ENCODE results near the gene GOLPH3L. TPM values are rescaled to one million over a fixed set of nuclear protein-coding genes. Genes with fewer than 3 reads are reported as not detected.
"Not testable (repeated sequence)": the region's sequence is repeated elsewhere in the genome, so short reads cannot be mapped to it uniquely, and the experiment has no call there.

GOLPH3L gene
- 10 to 100 TPM; 24.0 to 27.1 TPM for total RNA-seq

DNA sequence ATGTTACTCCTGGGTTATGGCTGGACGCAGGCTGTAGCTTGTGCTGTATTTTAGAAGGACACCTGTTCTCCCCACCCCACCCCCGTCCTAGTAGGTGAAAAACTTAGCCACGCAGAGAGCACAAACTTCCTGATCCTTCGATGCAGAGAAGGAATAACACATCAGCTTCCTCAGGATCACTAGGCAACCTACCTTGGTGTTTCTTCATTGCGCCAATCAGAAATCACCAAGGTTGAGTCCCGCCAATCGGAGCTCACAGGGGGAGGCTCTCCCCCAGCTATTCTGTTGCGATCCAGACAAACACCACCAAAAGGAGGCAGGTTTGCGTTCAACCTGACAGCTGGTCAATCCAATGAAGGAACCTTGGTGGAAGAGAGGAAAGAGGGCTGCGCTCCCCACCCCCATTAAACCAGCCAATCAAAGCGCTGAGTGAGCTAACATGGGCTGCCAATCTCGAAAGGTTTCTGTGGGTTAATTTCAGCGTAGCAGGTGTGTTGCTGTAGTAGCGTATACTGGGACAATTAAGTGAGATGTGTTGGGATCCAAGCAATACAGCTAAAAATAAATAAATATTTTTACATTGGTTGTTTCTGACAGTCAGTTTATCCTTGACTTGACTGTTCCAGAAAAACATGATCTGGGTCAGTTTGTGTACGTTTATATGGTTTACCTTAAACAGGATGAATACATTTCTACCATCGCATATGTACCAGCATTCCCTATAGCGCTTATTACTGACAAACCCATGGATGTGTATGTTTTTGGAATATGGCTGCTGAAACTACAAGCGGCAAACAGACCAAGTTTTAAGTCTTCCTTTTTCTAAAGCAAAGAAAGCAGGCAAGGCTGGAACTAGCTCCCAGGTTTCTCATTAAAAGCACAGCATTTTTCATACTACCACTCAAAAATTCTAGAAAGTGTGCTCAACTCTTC is at the start of gene GOLPH3L:
TSS of gene GOLPH3L (minus strand) at position 160 of the 933 bp plus-strand sequence. CDS start 2,316 bp downstream, outside the sequence.
- Mint-ChIP-seq H3K36me3 (ENCODE audit: low read depth) (peaks cover 14% of the 10 kb centered on the region), H3K27me3 (peaks cover 7% of the 10 kb centered on the region), H3K4me3 (peak within 1 kb of the TSS; percentile 93), H3K9me3 (no peaks in the 10 kb centered on the region), H3K27ac (peak within 1 kb of the TSS; percentile 86), H3K4me1 (peaks cover 26% of the 10 kb centered on the region)
- ChIA-PET POLR2A (interaction anchor here (0.5 to 1.0 kb wide), 5 partner anchors 10 to 80 kb away, joined by 3 to 4 read pairs (median 3); partner anchors contain the start of gene ENSA), CTCF (interaction anchor here (0.7 to 1.6 kb wide), 9 partner anchors 10 to 327 kb away, joined by 3 to 5 read pairs (median 4); no protein-coding TSS in a partner anchor)
- peak; percentile 97 for DNase-seq

GRCh38 chr1:150730130-150730721 is 33.3 kb upstream of the GOLPH3L start:
- Mint-ChIP-seq H3K27me3 (no peaks in the 10 kb centered on the region), H3K9me3 (no peaks in the 10 kb centered on the region), H3K4me1 (no peaks in the 10 kb centered on the region), H3K36me3 (ENCODE audit: low read depth) (peaks cover 17% of the 10 kb centered on the region), H3K4me3 (no peak overlapping the region), H3K27ac (no peak overlapping the region)
- no peak for DNase-seq
- CTCF ChIA-PET = no interaction called here
- POLR2A ChIA-PET = no interaction called here

DNA sequence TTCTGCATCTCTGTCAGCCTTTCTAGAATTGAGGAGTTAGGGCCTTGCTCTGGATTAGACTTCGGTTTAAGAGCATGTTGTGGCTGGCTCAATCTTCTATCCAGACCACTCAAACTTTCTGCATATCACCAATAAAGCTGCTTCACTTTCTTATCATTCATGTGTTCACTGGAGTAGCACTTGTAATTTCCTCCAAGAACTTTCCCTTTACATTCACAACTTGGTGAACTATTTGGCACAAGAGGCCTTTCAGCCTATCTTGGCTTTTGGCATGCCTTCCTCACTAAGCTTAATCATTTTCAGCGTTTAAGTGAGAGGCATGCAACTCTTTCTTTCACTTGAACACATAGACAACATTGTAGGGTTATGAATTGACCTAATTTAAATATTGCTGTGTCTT is 27.4 kb upstream of the GOLPH3L start:
- Mint-ChIP-seq H3K27ac (no peak overlapping the region), H3K27me3 (no peaks in the 10 kb centered on the region), H3K4me3 (no peak overlapping the region), H3K36me3 (ENCODE audit: low read depth) (no peaks in the 10 kb centered on the region), H3K9me3 (no peaks in the 10 kb centered on the region), H3K4me1 (no peaks in the 10 kb centered on the region)
- CTCF ChIA-PET = no interaction called here
- DNase-seq = no peak
- POLR2A ChIA-PET = no interaction called here

DNA sequence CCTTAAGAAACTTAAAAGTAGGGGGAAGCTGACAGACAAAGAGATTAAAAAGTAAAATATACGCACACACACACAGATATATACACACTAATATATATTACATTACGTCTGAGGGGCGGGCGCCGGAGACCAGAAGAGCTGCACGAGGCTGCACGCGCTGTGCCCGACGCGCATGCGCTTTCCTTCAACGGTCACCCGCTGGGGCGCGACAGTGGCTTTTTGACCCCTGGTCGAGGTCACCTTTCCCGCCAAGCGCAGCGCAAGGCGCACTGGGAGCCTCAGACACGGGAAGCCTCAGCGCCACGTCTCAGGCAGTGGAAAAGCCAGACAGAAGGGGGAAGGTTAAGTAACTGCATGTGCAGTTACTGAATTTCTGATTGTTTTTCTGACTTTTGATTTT is 23.7 kb upstream of the GOLPH3L start, which contains the start of gene HORMAD1:
TSS of gene HORMAD1 (minus strand) at position 193 of the 400 bp plus-strand sequence. CDS start 1,390 bp downstream, outside the sequence.
- H3K4me3 Mint-ChIP-seq = no peak within 1 kb of the TSS
- H3K9me3 Mint-ChIP-seq = no peaks in the 10 kb centered on the region
- H3K36me3 Mint-ChIP-seq (ENCODE audit: low read depth) = no peaks in the 10 kb centered on the region
- H3K4me1 Mint-ChIP-seq = no peaks in the 10 kb centered on the region
- ChIA-PET CTCF (interaction anchor here (0.6 kb wide), 1 partner anchor 151 kb away, joined by 4 read pairs; no protein-coding TSS in a partner anchor), POLR2A (no interaction called here)
- no peaks in the 10 kb centered on the region for H3K27me3 Mint-ChIP-seq
- DNase-seq = no peak
- no peak within 1 kb of the TSS for H3K27ac Mint-ChIP-seq

DNA sequence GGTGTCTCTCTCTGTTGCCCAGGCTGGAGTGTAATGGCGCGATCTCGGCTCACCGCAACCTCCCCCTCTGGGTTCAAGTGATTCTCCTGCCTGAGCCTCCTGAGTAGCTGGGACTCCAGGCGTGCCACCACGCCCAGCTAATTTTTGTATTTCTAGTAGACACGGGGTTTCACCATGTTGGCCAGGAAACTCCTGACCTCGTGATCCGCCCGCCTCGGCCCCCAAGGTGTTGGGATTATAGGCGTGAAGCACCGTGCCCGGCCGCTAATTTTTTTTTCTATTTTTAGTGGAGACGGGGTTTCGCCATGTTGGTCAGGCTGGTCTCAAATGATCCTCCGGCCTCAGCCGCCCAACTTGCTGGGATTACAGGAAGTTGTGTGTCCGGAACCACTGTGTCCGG is 23.1 kb upstream of the GOLPH3L start:
- Mint-ChIP-seq H3K9me3 (no peaks in the 10 kb centered on the region), H3K27ac (no peak overlapping the region), H3K27me3 (no peaks in the 10 kb centered on the region), H3K36me3 (ENCODE audit: low read depth) (no peaks in the 10 kb centered on the region), H3K4me1 (no peaks in the 10 kb centered on the region), H3K4me3 (no peak overlapping the region)
- DNase-seq = no peak
- ChIA-PET POLR2A (no interaction called here), CTCF (interaction anchor here (0.6 kb wide), 1 partner anchor 151 kb away, joined by 4 read pairs; no protein-coding TSS in a partner anchor)

DNA sequence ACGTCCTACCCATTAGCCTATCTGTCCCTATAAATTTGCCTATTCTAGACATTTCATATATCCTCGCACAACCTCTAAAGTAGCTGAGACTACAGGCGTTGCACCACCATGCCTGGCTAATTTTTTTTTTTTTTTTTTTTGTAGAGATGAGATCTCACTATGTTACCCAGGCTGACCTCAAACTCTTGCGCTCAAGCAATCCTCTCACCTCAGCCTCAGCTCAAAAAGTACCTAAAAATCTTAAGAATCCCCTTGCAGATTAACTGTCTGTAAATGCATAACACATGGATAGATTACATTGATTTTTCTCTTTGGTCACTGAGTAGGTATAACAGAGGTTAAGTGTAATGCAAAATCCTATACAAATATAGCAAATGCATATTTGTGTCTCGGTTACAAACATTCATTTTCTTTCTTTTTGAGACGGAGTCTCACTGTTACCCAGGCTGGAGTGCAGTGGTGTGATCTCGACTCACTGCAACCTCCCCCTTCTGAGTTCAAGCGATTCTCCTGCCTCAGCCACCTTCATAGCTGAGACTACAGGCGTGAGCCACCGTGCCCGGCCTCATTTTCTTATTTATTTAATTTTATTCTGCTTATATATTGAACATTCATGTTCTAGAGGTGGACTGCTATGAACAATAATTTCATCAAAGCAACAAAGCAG is 21.4 kb upstream of the GOLPH3L start:
- Mint-ChIP-seq H3K4me3 (no peak overlapping the region), H3K27me3 (no peaks in the 10 kb centered on the region), H3K4me1 (no peaks in the 10 kb centered on the region), H3K27ac (no peak overlapping the region), H3K9me3 (no peaks in the 10 kb centered on the region), H3K36me3 (ENCODE audit: low read depth) (no peaks in the 10 kb centered on the region)
- POLR2A ChIA-PET = interaction anchor here (0.6 kb wide), 1 partner anchor 64 kb away, joined by 9 read pairs; no protein-coding TSS in a partner anchor
- no peak for DNase-seq
- CTCF ChIA-PET = no interaction called here

GRCh38 chr1:150709031-150709430 is 12.1 kb upstream of the GOLPH3L start:
- H3K36me3 Mint-ChIP-seq (ENCODE audit: low read depth); POLR2A ChIA-PET; H3K9me3 Mint-ChIP-seq; H3K27ac Mint-ChIP-seq; DNase-seq; H3K4me3 Mint-ChIP-seq; H3K4me1 Mint-ChIP-seq; H3K27me3 Mint-ChIP-seq: not testable (repeated sequence)
- CTCF ChIA-PET = interaction anchor here (1.8 kb wide), 1 partner anchor 12 kb away, joined by 4 read pairs; the partner anchor contains the start of gene GOLPH3L

DNA sequence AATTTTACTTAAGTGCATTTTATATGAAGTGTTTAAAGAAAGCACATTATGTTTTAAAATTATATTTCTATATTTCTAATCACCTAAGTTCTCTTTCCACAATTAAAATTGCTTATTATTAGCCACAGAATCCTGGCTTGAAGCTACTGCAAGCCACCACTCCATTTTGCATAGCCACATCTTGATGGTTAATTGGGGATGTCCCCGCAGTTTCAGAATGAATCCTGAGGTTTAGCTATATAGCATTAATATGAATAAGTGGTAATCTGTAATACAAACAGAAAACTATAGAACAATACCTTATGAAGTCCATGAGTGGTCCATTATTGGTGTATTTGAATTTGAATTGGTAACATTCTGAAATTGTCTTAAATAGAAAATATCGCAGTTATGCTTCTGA is 11.6 kb upstream of the GOLPH3L start:
- POLR2A ChIA-PET = no interaction called here

GRCh38 chr1:150706091-150706490 is 9.1 kb upstream of the GOLPH3L start:
- Mint-ChIP-seq H3K4me3 (no peak overlapping the region), H3K9me3 (no peaks in the 10 kb centered on the region), H3K36me3 (ENCODE audit: low read depth) (no peaks in the 10 kb centered on the region), H3K27ac (no peak overlapping the region), H3K27me3 (peaks cover 12% of the 10 kb centered on the region), H3K4me1 (peaks cover 2% of the 10 kb centered on the region)
- CTCF ChIA-PET = interaction anchor here (1.2 kb wide), 1 partner anchor 9 kb away, joined by 3 read pairs; the partner anchor contains the start of gene GOLPH3L
- no peak for DNase-seq
- POLR2A ChIA-PET = no interaction called here

More for the DNA sequence above, 11.6 kb upstream of the GOLPH3L start:
- CTCF ChIA-PET = interaction anchor here (0.6 to 1.8 kb wide), 2 partner anchors 12 to 21 kb away, joined by 3 to 4 read pairs; partner anchors contain the start of gene GOLPH3L
- no peak for DNase-seq
- Mint-ChIP-seq H3K4me1 (peaks cover 2% of the 10 kb centered on the region), H3K27me3 (peaks cover 3% of the 10 kb centered on the region), H3K4me3 (no peak overlapping the region), H3K36me3 (ENCODE audit: low read depth) (no peaks in the 10 kb centered on the region), H3K27ac (no peak overlapping the region), H3K9me3 (no peaks in the 10 kb centered on the region)

DNA sequence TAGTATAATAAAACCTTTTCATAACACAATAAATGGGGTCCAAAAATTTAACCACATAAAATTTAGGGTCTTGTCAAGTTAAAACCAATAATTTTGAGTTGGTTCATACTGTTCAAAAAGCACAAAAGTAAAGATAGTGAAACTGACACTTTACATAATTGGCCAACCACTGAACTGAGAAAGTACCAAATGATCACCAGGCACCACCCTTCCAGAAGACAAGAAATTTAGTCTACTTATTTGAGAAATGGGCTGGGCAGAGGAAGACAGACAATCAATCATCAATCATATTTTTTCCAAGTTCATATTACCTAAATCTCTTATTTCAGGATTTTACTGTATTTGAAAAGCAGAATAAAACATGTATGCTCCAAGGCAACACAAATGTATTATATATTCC is 6.5 kb upstream of the GOLPH3L start:
- H3K4me1 Mint-ChIP-seq = peaks cover 2% of the 10 kb centered on the region
- no peaks in the 10 kb centered on the region for H3K36me3 Mint-ChIP-seq (ENCODE audit: low read depth)
- DNase-seq = no peak
- no peak overlapping the region for H3K4me3 Mint-ChIP-seq
- peaks cover 12% of the 10 kb centered on the region for H3K27me3 Mint-ChIP-seq
- CTCF ChIA-PET = no interaction called here
- POLR2A ChIA-PET = no interaction called here
- H3K27ac Mint-ChIP-seq = no peak overlapping the region
- no peaks in the 10 kb centered on the region for H3K9me3 Mint-ChIP-seq

GRCh38 chr1:150696590-150696989 is 364 bp downstream of the GOLPH3L start:
- Mint-ChIP-seq H3K27ac (peak overlapping the region; percentile 86), H3K9me3 (no peaks in the 10 kb centered on the region), H3K27me3 (peaks cover 3% of the 10 kb centered on the region), H3K4me1 (peaks cover 26% of the 10 kb centered on the region), H3K4me3 (peak overlapping the region; percentile 93), H3K36me3 (ENCODE audit: low read depth) (peaks cover 18% of the 10 kb centered on the region)
- POLR2A ChIA-PET = interaction anchor here (0.5 to 1.0 kb wide), 2 partner anchors 12 to 15 kb away, joined by 3 read pairs; no protein-coding TSS in a partner anchor
- CTCF ChIA-PET = interaction anchor here (0.7 to 1.6 kb wide), 9 partner anchors 9 to 225 kb away, joined by 3 to 5 read pairs (median 3); no protein-coding TSS in a partner anchor
- DNase-seq = no peak

GRCh38 chr1:150696162-150696561 is 792 bp downstream of the GOLPH3L start:
- Mint-ChIP-seq H3K27ac (peak overlapping the region; percentile 68), H3K4me1 (peaks cover 28% of the 10 kb centered on the region)

More at GRCh38 chr1:150696162-150696561, 792 bp downstream of the GOLPH3L start:
- Mint-ChIP-seq H3K9me3 (no peaks in the 10 kb centered on the region), H3K27me3 (peaks cover 3% of the 10 kb centered on the region), H3K4me3 (peak overlapping the region; percentile 93), H3K36me3 (ENCODE audit: low read depth) (peaks cover 22% of the 10 kb centered on the region)
- ChIA-PET CTCF (interaction anchor here (0.7 to 1.6 kb wide), 5 partner anchors 9 to 226 kb away, joined by 3 to 5 read pairs (median 3); no protein-coding TSS in a partner anchor), POLR2A (no interaction called here)
- DNase-seq = no peak

All from activated CD4-positive, alpha-beta T cell treated with anti-CD3 and anti-CD28 coated beads, Interleukin-2, amount 10 ng/mL, durations not matched to agents 7 days and 5 days (primary cell).